ENCODE measurements around the gene UBL7.
A peak's percentile ranks its signal among the peaks of the same experiment; 100 is the strongest.
"Not testable (repeated sequence)": the region's sequence is repeated elsewhere in the genome, so short reads cannot be mapped to it uniquely, and the experiment has no call there.

The UBL7 gene

GRCh38 chr15:74490339-74490689 is 29.4 kb upstream of the UBL7 start:
- WGBS, 2 experiments, result no CpG with 5 or more reads among the region's 1 CpG
- Histone ChIP-seq H3K9me3 (ENCODE audit: control insufficient read depth, low read length) (no peaks in the 10 kb centered on the region), H3K4me3 (ENCODE audit: insufficient read depth, low read depth, low read length) (no peak overlapping the region), H3K27me3 (ENCODE audit: control insufficient read depth, insufficient read depth, low read length, poor library complexity, severe bottlenecking) (no peaks in the 10 kb centered on the region), H3K4me1 (ENCODE audit: control insufficient read depth, insufficient read depth, low read length) (peaks cover 4% of the 10 kb centered on the region), H3K36me3 (ENCODE audit: control insufficient read depth, insufficient read depth, low read length) (peaks cover 3% of the 10 kb centered on the region), H3K27ac (ENCODE audit: insufficient read depth, low read depth, low read length, poor library complexity, severe bottlenecking) (peak overlapping the region; percentile 55)

GRCh38 chr15:74489518-74490338 is 28.8 kb upstream of the UBL7 start:
- 39 to 40% methylated on average over 9 of the region's 9 CpGs for WGBS, 2 experiments
- H3K27me3 ChIP-seq (ENCODE audit: control insufficient read depth, insufficient read depth, low read length, poor library complexity, severe bottlenecking), result no peaks in the 10 kb centered on the region
- H3K4me1 ChIP-seq (ENCODE audit: control insufficient read depth, insufficient read depth, low read length), result peaks cover 4% of the 10 kb centered on the region
- no peak overlapping the region for H3K4me3 ChIP-seq (ENCODE audit: insufficient read depth, low read depth, low read length)
- H3K9me3 ChIP-seq (ENCODE audit: control insufficient read depth, low read length), result no peaks in the 10 kb centered on the region
- peak overlapping the region; percentile 55 for H3K27ac ChIP-seq (ENCODE audit: insufficient read depth, low read depth, low read length, poor library complexity, severe bottlenecking)
- peaks cover 3% of the 10 kb centered on the region for H3K36me3 ChIP-seq (ENCODE audit: control insufficient read depth, insufficient read depth, low read length)

- WGBS, 2 experiments, result 85 to 90% methylated on average over 1 of the region's 1 CpG
- H3K36me3 ChIP-seq (ENCODE audit: control insufficient read depth, insufficient read depth, low read length), result peaks cover 3% of the 10 kb centered on the region
- H3K27ac ChIP-seq (ENCODE audit: insufficient read depth, low read depth, low read length, poor library complexity, severe bottlenecking), result no peak overlapping the region
- H3K9me3 ChIP-seq (ENCODE audit: control insufficient read depth, low read length), result no peaks in the 10 kb centered on the region
- peaks cover 4% of the 10 kb centered on the region for H3K4me1 ChIP-seq (ENCODE audit: control insufficient read depth, insufficient read depth, low read length)
- H3K4me3 ChIP-seq (ENCODE audit: insufficient read depth, low read depth, low read length), result no peak overlapping the region
- H3K27me3 ChIP-seq (ENCODE audit: control insufficient read depth, insufficient read depth, low read length, poor library complexity, severe bottlenecking), result no peaks in the 10 kb centered on the region
Observed at GRCh38 chr15:74488776-74489175, 27.8 kb upstream of the UBL7 start.

DNA sequence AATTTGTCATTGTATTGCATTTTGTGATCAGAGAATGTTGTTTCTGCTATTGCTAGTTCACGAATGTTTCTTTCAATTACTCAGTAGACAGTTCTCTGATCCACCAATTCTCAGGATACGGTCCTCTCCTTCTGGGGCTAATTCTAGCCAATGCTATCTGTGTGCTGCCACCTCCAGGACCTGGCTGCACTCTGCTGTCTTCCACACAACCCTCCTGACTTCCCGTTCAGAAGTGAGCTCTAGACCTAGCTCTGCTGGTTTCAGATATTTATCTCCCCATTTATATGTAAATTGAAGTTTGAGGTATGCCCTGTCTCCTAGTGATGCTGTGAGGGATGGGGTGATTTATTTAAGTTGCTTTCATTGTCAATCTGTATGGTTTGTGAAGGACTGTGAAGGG is 21.7 kb upstream of the UBL7 start:
- Histone ChIP-seq H3K4me3 (ENCODE audit: insufficient read depth, low read depth, low read length) (no peak overlapping the region), H3K27ac (ENCODE audit: insufficient read depth, low read depth, low read length, poor library complexity, severe bottlenecking) (no peak overlapping the region), H3K4me1 (ENCODE audit: control insufficient read depth, insufficient read depth, low read length) (no peaks in the 10 kb centered on the region), H3K36me3 (ENCODE audit: control insufficient read depth, insufficient read depth, low read length) (peaks cover 3% of the 10 kb centered on the region), H3K27me3 (ENCODE audit: control insufficient read depth, insufficient read depth, low read length, poor library complexity, severe bottlenecking) (no peaks in the 10 kb centered on the region), H3K9me3 (ENCODE audit: control insufficient read depth, low read length) (no peaks in the 10 kb centered on the region)
- 60 to 65% methylated on average over 3 of the region's 3 CpGs for WGBS, 2 experiments

GRCh38 chr15:74480364-74480763 is 19.4 kb upstream of the UBL7 start:
- H3K27me3 ChIP-seq (ENCODE audit: control insufficient read depth, insufficient read depth, low read length, poor library complexity, severe bottlenecking); H3K4me1 ChIP-seq (ENCODE audit: control insufficient read depth, insufficient read depth, low read length); H3K36me3 ChIP-seq (ENCODE audit: control insufficient read depth, insufficient read depth, low read length); H3K4me3 ChIP-seq (ENCODE audit: insufficient read depth, low read depth, low read length); H3K27ac ChIP-seq (ENCODE audit: insufficient read depth, low read depth, low read length, poor library complexity, severe bottlenecking); H3K9me3 ChIP-seq (ENCODE audit: control insufficient read depth, low read length): not testable (repeated sequence)
- 94 to 95% methylated on average over 27 of the region's 27 CpGs for WGBS, 2 experiments

GRCh38 chr15:74471621-74472020 is 10.7 kb upstream of the UBL7 start:
- H3K27ac ChIP-seq (ENCODE audit: insufficient read depth, low read depth, low read length, poor library complexity, severe bottlenecking); H3K9me3 ChIP-seq (ENCODE audit: control insufficient read depth, low read length); H3K4me1 ChIP-seq (ENCODE audit: control insufficient read depth, insufficient read depth, low read length); H3K4me3 ChIP-seq (ENCODE audit: insufficient read depth, low read depth, low read length); H3K27me3 ChIP-seq (ENCODE audit: control insufficient read depth, insufficient read depth, low read length, poor library complexity, severe bottlenecking): not testable (repeated sequence)
- peaks cover 11% of the 10 kb centered on the region for H3K36me3 ChIP-seq (ENCODE audit: control insufficient read depth, insufficient read depth, low read length)
- WGBS, 2 experiments, result 92 to 94% methylated on average over 7 of the region's 7 CpGs

DNA sequence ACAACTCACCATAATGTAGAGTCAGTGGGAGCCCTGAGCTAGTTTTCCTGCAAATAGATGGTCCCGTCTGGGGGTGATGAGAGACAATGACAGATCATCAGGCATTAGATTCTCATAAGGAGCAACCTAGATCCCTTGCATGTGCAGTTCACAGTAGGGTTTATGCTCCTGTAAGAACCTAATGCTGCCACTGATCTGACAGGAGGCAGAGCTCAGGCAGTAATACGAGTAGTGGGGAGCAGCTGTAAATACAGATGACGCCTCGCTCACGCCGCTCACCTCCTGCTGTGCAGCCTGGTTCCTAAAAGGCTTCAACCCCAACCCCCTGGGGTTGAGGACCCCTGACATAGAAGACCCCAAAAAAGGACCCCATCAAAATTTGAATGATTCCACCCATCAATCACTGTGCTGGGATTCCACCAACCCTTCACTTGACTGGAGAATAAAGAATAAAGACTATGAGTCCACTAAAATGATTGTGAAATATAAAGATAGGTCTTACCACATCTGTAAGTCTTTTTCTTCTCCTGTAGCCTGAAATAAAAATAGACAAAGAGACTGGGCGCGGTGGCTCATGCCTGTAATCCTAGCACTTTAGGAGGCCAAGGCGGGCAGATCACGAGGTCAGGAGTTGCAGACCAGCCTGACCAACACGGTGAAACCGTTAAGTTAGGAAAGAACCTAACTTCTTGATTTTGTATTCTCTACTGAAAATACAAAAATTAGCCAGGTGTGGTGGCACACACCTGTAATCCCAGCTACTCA is 9.9 kb upstream of the UBL7 start:
- H3K4me3 ChIP-seq (ENCODE audit: insufficient read depth, low read depth, low read length), result no peak overlapping the region
- WGBS, 2 experiments, result 91 to 94% methylated on average over 12 of the region's 12 CpGs
- H3K27ac ChIP-seq (ENCODE audit: insufficient read depth, low read depth, low read length, poor library complexity, severe bottlenecking), result no peak overlapping the region
- no peaks in the 10 kb centered on the region for H3K4me1 ChIP-seq (ENCODE audit: control insufficient read depth, insufficient read depth, low read length)
- H3K27me3 ChIP-seq (ENCODE audit: control insufficient read depth, insufficient read depth, low read length, poor library complexity, severe bottlenecking), result no peaks in the 10 kb centered on the region
- H3K9me3 ChIP-seq (ENCODE audit: control insufficient read depth, low read length), result no peaks in the 10 kb centered on the region
- peaks cover 11% of the 10 kb centered on the region for H3K36me3 ChIP-seq (ENCODE audit: control insufficient read depth, insufficient read depth, low read length)

DNA sequence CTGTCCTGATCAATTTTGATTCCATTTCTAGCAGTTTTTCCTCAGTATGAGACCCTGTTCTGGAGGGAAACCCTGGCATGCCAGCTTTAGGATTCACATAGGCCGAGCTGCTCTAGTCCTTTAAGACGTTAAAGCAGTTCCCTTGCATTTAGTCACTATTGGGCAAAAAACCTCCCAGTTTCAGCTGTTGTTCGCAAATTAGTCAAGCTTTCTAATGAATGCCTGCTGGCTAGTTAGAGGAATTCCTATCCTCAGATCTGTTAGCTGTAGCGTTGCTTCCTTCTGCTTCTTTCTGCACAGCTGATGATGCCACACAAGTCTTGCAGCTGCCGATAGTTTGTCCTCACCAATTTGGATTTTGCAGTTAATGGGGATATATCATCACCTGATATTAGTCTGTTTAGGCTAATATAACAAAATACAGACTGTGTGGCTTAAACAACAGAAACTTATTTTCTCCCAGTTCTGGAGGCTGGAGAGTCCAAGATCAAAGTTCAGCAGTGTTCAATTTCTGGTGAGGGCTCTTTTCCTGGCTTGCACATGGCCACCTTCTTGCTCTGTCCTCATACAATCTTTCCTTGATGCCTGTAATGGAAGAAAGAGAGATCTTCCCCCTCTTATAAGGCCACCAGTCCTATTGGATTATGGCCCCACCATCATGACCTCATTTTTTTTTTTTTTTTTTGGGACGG is 7.5 kb upstream of the UBL7 start:
- Histone ChIP-seq H3K9me3 (ENCODE audit: control insufficient read depth, low read length) (no peaks in the 10 kb centered on the region), H3K27ac (ENCODE audit: insufficient read depth, low read depth, low read length, poor library complexity, severe bottlenecking) (peak overlapping the region; percentile 26), H3K4me3 (ENCODE audit: insufficient read depth, low read depth, low read length) (no peak overlapping the region), H3K4me1 (ENCODE audit: control insufficient read depth, insufficient read depth, low read length) (no peaks in the 10 kb centered on the region), H3K36me3 (ENCODE audit: control insufficient read depth, insufficient read depth, low read length) (peaks cover 12% of the 10 kb centered on the region), H3K27me3 (ENCODE audit: control insufficient read depth, insufficient read depth, low read length, poor library complexity, severe bottlenecking) (no peaks in the 10 kb centered on the region)
- 89 to 92% methylated on average over 6 of the region's 6 CpGs for WGBS, 2 experiments

GRCh38 chr15:74466570-74466969 is 5.6 kb upstream of the UBL7 start:
- H3K9me3 ChIP-seq (ENCODE audit: control insufficient read depth, low read length), result no peaks in the 10 kb centered on the region
- peaks cover 14% of the 10 kb centered on the region for H3K36me3 ChIP-seq (ENCODE audit: control insufficient read depth, insufficient read depth, low read length)
- H3K4me3 ChIP-seq (ENCODE audit: insufficient read depth, low read depth, low read length), result no peak overlapping the region
- peaks cover 5% of the 10 kb centered on the region for H3K4me1 ChIP-seq (ENCODE audit: control insufficient read depth, insufficient read depth, low read length)
- WGBS, 2 experiments, result no CpG with 5 or more reads among the region's 1 CpG
- H3K27me3 ChIP-seq (ENCODE audit: control insufficient read depth, insufficient read depth, low read length, poor library complexity, severe bottlenecking), result no peaks in the 10 kb centered on the region
- H3K27ac ChIP-seq (ENCODE audit: insufficient read depth, low read depth, low read length, poor library complexity, severe bottlenecking), result no peak overlapping the region

GRCh38 chr15:74464897-74465296 is 3.9 kb upstream of the UBL7 start:
- peaks cover 5% of the 10 kb centered on the region for H3K4me1 ChIP-seq (ENCODE audit: control insufficient read depth, insufficient read depth, low read length)
- H3K4me3 ChIP-seq (ENCODE audit: insufficient read depth, low read depth, low read length), result no peak overlapping the region
- no peaks in the 10 kb centered on the region for H3K27me3 ChIP-seq (ENCODE audit: control insufficient read depth, insufficient read depth, low read length, poor library complexity, severe bottlenecking)
- H3K36me3 ChIP-seq (ENCODE audit: control insufficient read depth, insufficient read depth, low read length), result peaks cover 14% of the 10 kb centered on the region
- 97 to 98% methylated on average over 2 of the region's 2 CpGs for WGBS, 2 experiments
- H3K27ac ChIP-seq (ENCODE audit: insufficient read depth, low read depth, low read length, poor library complexity, severe bottlenecking), result no peak overlapping the region
- no peaks in the 10 kb centered on the region for H3K9me3 ChIP-seq (ENCODE audit: control insufficient read depth, low read length)
